ACC112 (cell line): ENCODE results near the gene ANXA5.

Source experiments
- H2AFZ ChIP-seq: fragments of 200-600 bp; sonication (generic); one replicate; pipeline ENCODE4 v1.6.0; 2017; ENCODE audit warnings: antibody characterized with exemption, low read length; ENCODE audit not compliant: unreplicated experiment
- H3K27ac ChIP-seq: fragments of 200-600 bp; sonication (generic); 2 replicates; pipeline ENCODE4 v1.5.1; 2014; ENCODE audit warnings: low read depth, mild to moderate bottlenecking, antibody characterized with exemption, low read length, moderate library complexity
- H3K27me3 ChIP-seq: fragments of 200-600 bp; sonication (generic); 2 replicates; pipeline ENCODE4 v1.6.1; 2014; ENCODE audit warnings: mild to moderate bottlenecking, antibody characterized with exemption, low read length, moderate library complexity, mixed read lengths; ENCODE audit not compliant: insufficient read depth
- H3K36me3 ChIP-seq: fragments of 200-600 bp; sonication (generic); 2 replicates; pipeline ENCODE4 v1.6.1; 2016; ENCODE audit warnings: mild to moderate bottlenecking, antibody characterized with exemption, low read length, moderate library complexity, mixed read lengths; ENCODE audit not compliant: insufficient read depth
- H3K4me1 ChIP-seq: fragments of 200-600 bp; sonication (generic); one replicate; pipeline ENCODE4 v1.6.1; 2016; ENCODE audit warnings: low read length, mixed read lengths; ENCODE audit not compliant: insufficient read depth, unreplicated experiment, control insufficient read depth
- H3K4me3 ChIP-seq: fragments of 200-600 bp; sonication (generic); 2 replicates; pipeline ENCODE4 v1.5.1; 2014; ENCODE audit warnings: mild to moderate bottlenecking, low read depth, low read length
- H3K79me2 ChIP-seq: fragments of 200-600 bp; sonication (generic); one replicate; pipeline ENCODE4 v1.6.0; 2016; ENCODE audit warnings: low read length; ENCODE audit not compliant: control insufficient read depth, unreplicated experiment, insufficient read depth

ANXA5 gene

GRCh38 chr4:121693450-121693849, 3.3 kb downstream of the ANXA5 start:
- Histone ChIP-seq H3K4me1 (peaks cover 55% of the 10 kb centered on the region), H3K27ac (peak overlapping the region; percentile 96)

DNA sequence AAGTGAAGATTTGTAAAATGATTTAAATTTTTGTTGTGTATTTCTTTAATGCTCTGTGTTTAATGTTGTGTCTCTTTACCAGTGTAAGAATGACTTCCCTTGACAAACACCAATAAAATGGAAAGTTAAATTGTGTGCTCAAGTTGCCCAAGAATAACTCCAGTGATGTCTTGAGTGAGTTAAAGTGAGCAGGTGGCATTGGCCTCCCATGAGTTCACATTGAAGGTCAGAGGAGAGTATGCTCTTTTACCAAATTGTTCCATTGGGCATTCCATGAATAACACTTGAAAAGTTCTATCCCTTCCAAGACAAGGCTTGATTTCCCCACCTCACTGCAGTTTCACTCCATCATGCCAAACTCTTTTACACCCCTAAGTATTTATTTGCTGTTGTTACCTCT, 4.5 kb downstream of the ANXA5 start:
- Histone ChIP-seq H3K79me2 (peaks cover 84% of the 10 kb centered on the region), H3K4me3 (peak overlapping the region; percentile 58), H3K27ac (peak overlapping the region; percentile 96), H3K27me3 (no peaks in the 10 kb centered on the region), H3K36me3 (peaks cover 33% of the 10 kb centered on the region), H2AFZ (no peak overlapping the region), H3K4me1 (peaks cover 58% of the 10 kb centered on the region)

More at GRCh38 chr4:121693450-121693849, 3.3 kb downstream of the ANXA5 start:
- Histone ChIP-seq H3K27me3 (no peaks in the 10 kb centered on the region), H3K4me3 (peak overlapping the region; percentile 71), H2AFZ (no peak overlapping the region), H3K79me2 (peaks cover 78% of the 10 kb centered on the region), H3K36me3 (peaks cover 24% of the 10 kb centered on the region)

GRCh38 chr4:121690001-121690400, 6.8 kb downstream of the ANXA5 start:
- H3K4me3 ChIP-seq = peak overlapping the region; percentile 59
- peaks cover 35% of the 10 kb centered on the region for H3K36me3 ChIP-seq

DNA sequence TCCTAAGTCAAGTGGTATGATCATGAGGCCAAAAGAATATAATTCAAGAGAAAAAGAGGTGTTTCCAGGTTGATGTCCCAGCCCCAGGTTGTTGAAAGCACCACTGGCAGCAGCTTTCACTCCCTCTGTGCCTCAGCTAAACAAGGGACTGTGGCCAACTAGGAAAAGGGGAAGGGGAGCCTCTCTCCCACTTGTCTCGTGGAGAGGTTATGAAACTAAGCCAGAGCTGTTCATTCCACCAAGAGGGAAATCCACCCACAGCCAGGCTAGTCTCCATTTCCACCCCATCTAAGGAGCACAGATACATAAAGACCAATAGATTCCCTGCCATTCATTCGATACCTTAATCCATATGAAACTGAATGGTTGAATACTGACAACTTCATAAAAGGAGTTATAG, 8.1 kb downstream of the ANXA5 start:
- H3K79me2 ChIP-seq = peaks cover 88% of the 10 kb centered on the region
- no peaks in the 10 kb centered on the region for H3K27me3 ChIP-seq
- no peak overlapping the region for H2AFZ ChIP-seq
- H3K36me3 ChIP-seq = peaks cover 35% of the 10 kb centered on the region
- H3K4me1 ChIP-seq = peaks cover 81% of the 10 kb centered on the region
- H3K4me3 ChIP-seq = peak overlapping the region; percentile 1; the same call in 1 of the 2 replicates
- peak overlapping the region; percentile 96 for H3K27ac ChIP-seq

More at GRCh38 chr4:121690001-121690400, 6.8 kb downstream of the ANXA5 start:
- peak overlapping the region; percentile 96 for H3K27ac ChIP-seq
- H3K27me3 ChIP-seq = no peaks in the 10 kb centered on the region
- H2AFZ ChIP-seq = no peak overlapping the region
- H3K79me2 ChIP-seq = peaks cover 90% of the 10 kb centered on the region
- H3K4me1 ChIP-seq = peaks cover 75% of the 10 kb centered on the region

DNA sequence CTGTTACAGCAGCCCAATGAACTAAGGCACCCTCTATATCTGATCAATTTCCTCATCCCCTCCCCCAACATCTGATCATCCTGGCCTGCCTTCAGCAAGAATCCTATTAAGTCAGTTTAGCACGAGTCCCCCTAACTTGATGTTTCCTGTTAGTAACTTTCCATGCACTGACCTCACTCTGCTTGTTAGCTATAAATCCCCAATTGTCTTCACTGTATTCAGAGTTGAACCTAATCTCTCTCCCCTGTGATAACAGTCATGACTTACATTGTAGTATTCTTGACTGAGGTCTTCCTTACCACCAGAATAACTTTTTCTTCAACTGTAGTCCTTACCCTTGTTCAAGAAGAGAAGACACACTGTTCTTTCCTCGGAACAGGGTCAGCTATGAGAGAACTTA, 8.5 kb downstream of the ANXA5 start:
- peak overlapping the region; percentile 96 for H3K27ac ChIP-seq
- peaks cover 78% of the 10 kb centered on the region for H3K4me1 ChIP-seq
- H3K4me3 ChIP-seq = peak overlapping the region; percentile 1; the same call in 1 of the 2 replicates
- H2AFZ ChIP-seq = no peak overlapping the region
- peaks cover 38% of the 10 kb centered on the region for H3K36me3 ChIP-seq
- H3K79me2 ChIP-seq = peaks cover 85% of the 10 kb centered on the region
- H3K27me3 ChIP-seq = no peaks in the 10 kb centered on the region

GRCh38 chr4:121686255-121686654, 10.5 kb downstream of the ANXA5 start:
- Histone ChIP-seq H3K27ac (peak overlapping the region; percentile 96), H3K36me3 (peaks cover 52% of the 10 kb centered on the region), H3K4me1 (peaks cover 66% of the 10 kb centered on the region), H3K79me2 (peaks cover 79% of the 10 kb centered on the region), H3K27me3 (no peaks in the 10 kb centered on the region), H2AFZ (no peak overlapping the region), H3K4me3 (no peak overlapping the region)

DNA sequence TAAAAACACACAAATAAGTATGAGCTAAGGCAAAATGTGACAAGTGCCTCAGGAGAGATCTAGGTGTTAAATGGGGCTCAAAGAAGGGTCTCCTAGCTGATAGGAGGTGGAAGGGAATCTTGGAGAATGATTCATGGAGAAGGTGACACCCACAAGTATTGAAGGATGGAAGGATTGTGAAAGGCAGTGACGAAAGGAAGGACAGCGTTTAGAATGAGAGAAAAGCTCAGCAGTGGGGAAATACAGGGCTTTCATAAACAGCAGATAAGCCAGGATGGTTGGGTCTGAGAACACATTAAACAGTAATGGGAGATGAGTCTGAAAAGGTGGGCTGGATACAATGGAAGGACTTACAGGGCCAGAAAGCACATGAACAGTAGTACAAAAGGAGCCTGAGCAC, 11.5 kb downstream of the ANXA5 start:
- H3K4me1 ChIP-seq = peaks cover 68% of the 10 kb centered on the region
- H3K27ac ChIP-seq = peak overlapping the region; percentile 96
- no peak overlapping the region for H3K4me3 ChIP-seq
- H3K36me3 ChIP-seq = peaks cover 62% of the 10 kb centered on the region
- no peaks in the 10 kb centered on the region for H3K27me3 ChIP-seq
- H3K79me2 ChIP-seq = peaks cover 84% of the 10 kb centered on the region
- no peak overlapping the region for H2AFZ ChIP-seq

- Histone ChIP-seq H2AFZ (no peak overlapping the region), H3K36me3 (peaks cover 68% of the 10 kb centered on the region), H3K79me2 (peaks cover 84% of the 10 kb centered on the region), H3K27me3 (no peaks in the 10 kb centered on the region), H3K4me1 (peaks cover 63% of the 10 kb centered on the region), H3K4me3 (no peak overlapping the region), H3K27ac (0 out of 2 replicates have a peak overlapping the region, but pooled peaks have one; percentile 14)
Observed at GRCh38 chr4:121684561-121684960, 12.2 kb downstream of the ANXA5 start.

DNA sequence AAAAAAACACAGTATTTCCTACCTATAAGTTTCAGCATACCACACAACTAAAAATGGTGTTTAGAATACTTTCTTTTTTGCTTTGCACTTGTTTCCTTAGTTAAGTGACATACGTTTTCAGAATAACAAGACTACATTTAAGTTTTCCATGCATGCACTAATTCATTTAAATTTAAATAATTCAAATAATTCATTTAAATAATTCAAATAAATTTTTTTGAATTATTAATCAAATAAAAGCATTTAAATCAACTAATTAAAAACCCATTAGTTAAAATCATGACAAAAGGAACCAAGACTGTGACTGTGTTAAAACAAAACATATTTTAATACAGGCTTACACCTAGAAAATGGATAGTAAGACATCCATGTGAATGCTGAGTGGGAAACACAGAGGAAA, 12.8 kb downstream of the ANXA5 start:
- Histone ChIP-seq H3K36me3 (peaks cover 67% of the 10 kb centered on the region), H3K4me3 (no peak overlapping the region), H3K27ac (0 out of 2 replicates have a peak overlapping the region, but pooled peaks have one; percentile 14), H3K79me2 (peaks cover 84% of the 10 kb centered on the region), H3K27me3 (no peaks in the 10 kb centered on the region), H2AFZ (no peak overlapping the region), H3K4me1 (peaks cover 62% of the 10 kb centered on the region)

DNA sequence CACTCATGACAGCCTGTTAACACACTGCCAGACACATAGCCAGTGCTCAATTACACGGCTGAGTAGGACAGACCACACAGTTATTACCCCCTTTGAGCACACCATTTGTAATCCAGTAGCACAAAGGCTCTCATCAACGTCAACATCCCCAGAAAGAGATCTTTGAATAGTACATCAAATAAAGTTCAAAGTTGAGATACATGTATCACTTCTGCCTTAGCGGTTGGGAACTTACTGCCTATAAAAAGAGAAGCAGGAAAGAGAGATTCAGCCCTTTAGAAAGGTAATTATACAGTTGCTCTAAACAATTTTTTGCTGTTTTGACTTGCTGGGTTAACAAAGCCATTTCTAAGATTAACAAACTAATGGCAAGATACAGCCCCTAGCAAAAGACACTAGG, 16.2 kb downstream of the ANXA5 start:
- H3K36me3 ChIP-seq = peaks cover 69% of the 10 kb centered on the region
- peak overlapping the region; percentile 11; the same call in 1 of the 2 replicates for H3K27ac ChIP-seq
- H3K4me1 ChIP-seq = peaks cover 58% of the 10 kb centered on the region
- H2AFZ ChIP-seq = no peak overlapping the region
- H3K4me3 ChIP-seq = no peak overlapping the region
- peaks cover 73% of the 10 kb centered on the region for H3K79me2 ChIP-seq
- H3K27me3 ChIP-seq = no peaks in the 10 kb centered on the region

DNA sequence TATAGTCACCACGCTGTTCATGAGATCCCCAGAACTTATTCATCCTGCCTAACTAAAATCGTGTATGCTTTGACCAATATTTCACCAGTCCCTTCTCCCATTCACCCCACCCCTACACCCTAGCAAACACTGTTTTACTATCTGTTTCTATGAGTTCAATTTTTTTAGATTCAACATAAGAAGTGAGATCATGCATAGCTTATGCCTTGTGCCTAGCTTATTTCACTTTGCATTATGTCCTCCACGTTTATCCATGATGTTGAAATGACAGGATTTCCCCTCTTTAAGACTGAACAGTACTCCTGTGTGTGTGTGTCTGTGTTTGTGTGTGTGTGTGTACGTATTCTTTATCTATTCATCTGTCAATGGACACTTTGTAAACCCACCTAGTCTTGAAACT, 16.8 kb downstream of the ANXA5 start:
- Histone ChIP-seq H3K4me3 (no peak overlapping the region), H3K4me1 (peaks cover 55% of the 10 kb centered on the region), H2AFZ (no peak overlapping the region), H3K27ac (no peak overlapping the region), H3K36me3 (peaks cover 69% of the 10 kb centered on the region), H3K79me2 (peaks cover 70% of the 10 kb centered on the region), H3K27me3 (no peaks in the 10 kb centered on the region)
